ENCODE results near the gene USP34. TPM values are rescaled to one million over a fixed set of nuclear protein-coding genes. Genes with fewer than 3 reads are reported as not detected.
"Not testable (repeated sequence)": the region's sequence is repeated elsewhere in the genome, so short reads cannot be mapped to it uniquely, and the experiment has no call there.

Gene USP34
- total and polyA plus RNA-seq, 3 donors from 2014 or later: 92.3 to 235 (median 230) TPM

DNA sequence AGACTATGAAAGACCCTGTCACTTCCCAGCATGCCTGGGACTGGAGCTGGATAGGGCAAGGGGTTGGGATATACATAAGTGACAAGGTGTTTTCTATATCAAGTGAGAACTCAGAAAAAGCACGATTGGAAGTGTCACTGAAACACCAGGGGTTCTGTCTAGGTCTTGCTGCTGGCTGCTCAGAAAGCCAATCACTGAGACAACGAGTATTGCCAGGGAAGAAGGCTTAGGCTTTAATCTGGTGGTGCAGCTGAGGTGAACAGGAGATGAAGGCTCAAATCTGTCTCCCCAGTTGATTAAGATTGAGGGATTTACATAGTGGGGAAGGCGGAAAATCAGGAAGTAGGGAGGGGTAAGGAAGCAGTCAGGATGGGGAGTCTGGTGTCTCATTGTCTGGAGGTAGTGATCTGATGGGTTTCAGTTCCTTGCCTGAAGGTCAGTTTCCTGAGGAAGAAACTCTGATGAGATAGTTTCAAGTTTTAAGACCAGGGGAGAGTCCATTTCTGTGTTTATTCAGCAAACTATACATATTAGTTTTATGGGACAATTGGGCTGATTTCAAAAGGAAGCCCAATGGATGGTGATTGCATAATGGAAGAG is 312.4 kb downstream of the USP34 start:
- Histone ChIP-seq H3K4me3 (no peak overlapping the region), H3K27me3 (no peaks in the 10 kb centered on the region), H3K36me3 (ENCODE audit: low read depth, missing control alignments) (no peaks in the 10 kb centered on the region), H3K4me1 (no peaks in the 10 kb centered on the region), H3K9me3 (no peaks in the 10 kb centered on the region), H3K27ac (no peak overlapping the region)
- DNase-seq: no peak
- intact Hi-C loops (cut with DNase I; ENCODE audit: low total_unique reads): no loop called here
- no peak for TF ChIP-seq POLR2A (IDR thresholded peaks at IDR 0.05)
- WGBS, 2 donors: 77 to 85% methylated on average over 3 of the region's 3 CpGs

DNA sequence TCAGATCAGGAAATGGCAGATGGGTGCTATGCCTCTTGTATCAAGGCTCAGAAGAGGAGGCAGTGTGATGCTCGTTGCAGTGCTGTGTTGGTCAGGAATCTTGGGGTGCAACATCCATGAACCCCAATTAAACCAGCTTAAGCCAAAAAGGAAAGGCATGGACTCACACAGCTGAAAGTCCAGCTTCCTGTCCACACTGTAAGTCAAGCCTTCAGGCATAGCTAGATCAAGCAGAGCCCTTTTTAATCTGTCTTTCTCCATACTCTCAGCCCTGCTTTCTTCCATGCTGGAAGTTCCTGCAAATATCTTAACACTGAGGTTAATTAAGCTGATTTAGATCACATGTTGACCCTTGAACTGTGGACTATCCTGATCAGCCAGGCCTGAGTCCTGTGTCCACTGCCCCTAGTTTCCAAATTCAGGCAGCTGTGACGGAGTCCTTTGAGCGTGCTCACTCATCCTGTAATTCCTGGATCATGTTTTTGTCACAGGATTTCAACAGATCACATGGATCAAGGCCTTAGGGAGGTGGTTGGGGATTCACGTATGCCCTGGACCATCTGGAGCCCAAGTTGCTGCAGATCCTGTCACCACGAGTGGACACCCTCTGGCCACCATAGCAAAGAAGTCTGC is 313.4 kb downstream of the USP34 start:
- TF ChIP-seq, protein P1, sequence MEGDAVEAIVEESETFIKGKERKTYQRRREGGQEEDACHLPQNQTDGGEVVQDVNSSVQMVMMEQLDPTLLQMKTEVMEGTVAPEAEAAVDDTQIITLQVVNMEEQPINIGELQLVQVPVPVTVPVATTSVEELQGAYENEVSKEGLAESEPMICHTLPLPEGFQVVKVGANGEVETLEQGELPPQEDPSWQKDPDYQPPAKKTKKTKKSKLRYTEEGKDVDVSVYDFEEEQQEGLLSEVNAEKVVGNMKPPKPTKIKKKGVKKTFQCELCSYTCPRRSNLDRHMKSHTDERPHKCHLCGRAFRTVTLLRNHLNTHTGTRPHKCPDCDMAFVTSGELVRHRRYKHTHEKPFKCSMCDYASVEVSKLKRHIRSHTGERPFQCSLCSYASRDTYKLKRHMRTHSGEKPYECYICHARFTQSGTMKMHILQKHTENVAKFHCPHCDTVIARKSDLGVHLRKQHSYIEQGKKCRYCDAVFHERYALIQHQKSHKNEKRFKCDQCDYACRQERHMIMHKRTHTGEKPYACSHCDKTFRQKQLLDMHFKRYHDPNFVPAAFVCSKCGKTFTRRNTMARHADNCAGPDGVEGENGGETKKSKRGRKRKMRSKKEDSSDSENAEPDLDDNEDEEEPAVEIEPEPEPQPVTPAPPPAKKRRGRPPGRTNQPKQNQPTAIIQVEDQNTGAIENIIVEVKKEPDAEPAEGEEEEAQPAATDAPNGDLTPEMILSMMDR (IDR thresholded peaks at IDR 0.05): no peak
- TF ChIP-seq POLR2A (IDR thresholded peaks at IDR 0.05): no peak
- H3K27me3 ChIP-seq: no peaks in the 10 kb centered on the region
- WGBS, 2 donors: 60 to 74% methylated on average over 3 to 5 of the region's 5 CpGs
- H3K27ac ChIP-seq: no peak overlapping the region
- no peaks in the 10 kb centered on the region for H3K36me3 ChIP-seq (ENCODE audit: low read depth, missing control alignments)
- no peak for DNase-seq
- no peak overlapping the region for H3K4me3 ChIP-seq
- H3K4me1 ChIP-seq: no peaks in the 10 kb centered on the region
- H3K9me3 ChIP-seq: no peaks in the 10 kb centered on the region
- intact Hi-C loops (cut with DNase I; ENCODE audit: low total_unique reads): no loop called here

GRCh38 chr2:61151436-61151835 is 319.5 kb downstream of the USP34 start:
- intact Hi-C loops (cut with DNase I; ENCODE audit: low total_unique reads): no loop called here
- no peak for DNase-seq

GRCh38 chr2:61149074-61149473 is 321.8 kb downstream of the USP34 start:
- TF ChIP-seq, protein P1 (IDR thresholded peaks at IDR 0.05): no peak
- TF ChIP-seq POLR2A (IDR thresholded peaks at IDR 0.05): no peak
- intact Hi-C loops (cut with DNase I; ENCODE audit: low total_unique reads): no loop called here
- no peaks in the 10 kb centered on the region for H3K4me1 ChIP-seq
- 51 to 60% methylated on average over 6 of the region's 6 CpGs for WGBS, 2 donors
- DNase-seq: no peak
- peak overlapping the region in 1 of 2 donors; percentile 29 for H3K27ac ChIP-seq
- no peaks in the 10 kb centered on the region for H3K9me3 ChIP-seq
- no peaks in the 10 kb centered on the region for H3K36me3 ChIP-seq (ENCODE audit: low read depth, missing control alignments)
- H3K27me3 ChIP-seq: no peaks in the 10 kb centered on the region
- H3K4me3 ChIP-seq: no peak overlapping the region

More at GRCh38 chr2:61151436-61151835, 319.5 kb downstream of the USP34 start:
- 95% methylated on average over 1 of the region's 1 CpG for WGBS, 2 donors
- no peak overlapping the region for H3K27ac ChIP-seq
- TF ChIP-seq, protein P1 (IDR thresholded peaks at IDR 0.05): no peak
- TF ChIP-seq POLR2A (IDR thresholded peaks at IDR 0.05): no peak
- H3K27me3 ChIP-seq: no peaks in the 10 kb centered on the region
- no peaks in the 10 kb centered on the region for H3K4me1 ChIP-seq
- no peak overlapping the region for H3K4me3 ChIP-seq
- H3K9me3 ChIP-seq: no peaks in the 10 kb centered on the region
- no peaks in the 10 kb centered on the region for H3K36me3 ChIP-seq (ENCODE audit: low read depth, missing control alignments)

DNA sequence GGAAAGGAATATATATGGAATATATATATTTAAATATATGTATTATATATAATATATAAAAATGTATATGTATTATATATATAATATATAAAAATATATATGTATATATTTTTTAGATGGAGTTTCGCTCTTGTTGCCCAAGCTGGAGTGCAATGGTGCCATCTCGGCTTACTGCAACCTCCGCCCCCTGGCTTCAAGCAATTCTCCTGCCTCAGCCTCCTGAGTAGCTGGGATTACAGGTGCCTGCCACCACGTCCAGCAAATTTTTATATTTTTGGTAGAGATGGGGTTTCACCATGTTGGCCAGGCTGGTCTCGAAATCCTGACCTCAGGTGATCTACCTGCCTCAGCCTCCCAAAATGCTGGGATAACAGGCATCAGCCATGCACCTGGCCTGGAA is 322.8 kb downstream of the USP34 start:
- intact Hi-C loops (cut with DNase I; ENCODE audit: low total_unique reads); H3K9me3 ChIP-seq; H3K27ac ChIP-seq; DNase-seq; H3K36me3 ChIP-seq (ENCODE audit: low read depth, missing control alignments); H3K4me3 ChIP-seq; H3K27me3 ChIP-seq; H3K4me1 ChIP-seq: not testable (repeated sequence)
- WGBS, 2 donors: 97% methylated on average over 5 of the region's 5 CpGs

GRCh38 chr2:61145990-61146389 is 324.9 kb downstream of the USP34 start:
- intact Hi-C loops (cut with DNase I; ENCODE audit: low total_unique reads): no loop called here
- Histone ChIP-seq H3K4me1 (no peaks in the 10 kb centered on the region), H3K27ac (no peak overlapping the region), H3K9me3 (no peaks in the 10 kb centered on the region), H3K4me3 (no peak overlapping the region), H3K27me3 (no peaks in the 10 kb centered on the region), H3K36me3 (ENCODE audit: low read depth, missing control alignments) (no peaks in the 10 kb centered on the region)
- no peak for TF ChIP-seq POLR2A (IDR thresholded peaks at IDR 0.05)
- no peak for DNase-seq
- 82 to 89% methylated on average over 2 of the region's 2 CpGs for WGBS, 2 donors
